Aortic smooth muscle cell (primary cell): Measurements from ENCODE around the gene CBX1. TPM values are rescaled to one million over a fixed set of nuclear protein-coding genes. Genes with fewer than 3 reads are reported as not detected.

Experiments used
- total RNA-seq: library from RNA; depleted of rRNA; stranded (reverse); fragments of >200 nt; gene quantifications from 2 replicates; pipeline ENCODE4 v1.2.3, GENCODE V29; 2014

Gene CBX1
- total RNA-seq = 36.0 and 40.0 TPM in 2 replicates

GRCh38 chr17:48101012-48101720 lies at the start of gene CBX1:
Gene CBX1, minus strand, starts transcription at chr17:48101478. Its CDS starts 24,474 bp downstream, at chr17:48077004.

GRCh38 chr17:48107137-48108055 lies 6.1 kb upstream of the CBX1 start, which contains the start of gene SNX11:
Gene SNX11, plus strand, starts transcription at chr17:48107766. Its CDS starts 4,278 bp downstream, at chr17:48112044.

GRCh38 chr17:48047741-48048383 lies 53.4 kb downstream of the CBX1 start, which contains the start of gene NFE2L1:
Gene NFE2L1, plus strand, starts transcription at chr17:48048359. Its CDS starts 2,760 bp downstream, at chr17:48051119.

GRCh38 chr17:48037036-48037837 lies 64.0 kb downstream of the CBX1 start, which contains the start of gene COPZ2:
Gene COPZ2, minus strand, starts transcription at chr17:48037797. Its CDS starts 20 bp downstream, at chr17:48037777.

Other genes starting within 250 kb of the CBX1 start
- gene SP2, start 205.2 kb downstream of the CBX1 start, total RNA-seq = 0.40 and 1.6 TPM in 2 replicates
- gene PNPO, start 159.9 kb downstream of the CBX1 start, total RNA-seq = 26.2 and 28.1 TPM in 2 replicates
- not detected in 2 replicates for gene PRR15L, start 143.6 kb downstream of the CBX1 start, total RNA-seq
- gene CDK5RAP3, start 130.4 kb downstream of the CBX1 start, total RNA-seq = 68.1 and 83.1 TPM in 2 replicates
- gene COPZ2, start 63.7 kb downstream of the CBX1 start, total RNA-seq = 147 and 185 TPM in 2 replicates
- 123 and 186 TPM in 2 replicates for gene NFE2L1, start 53.1 kb downstream of the CBX1 start, total RNA-seq
- 11.0 and 11.2 TPM in 2 replicates for gene SNX11, start 6.3 kb upstream of the CBX1 start, total RNA-seq